Epithelial cell of esophagus (primary cell): Measurements from ENCODE around the gene RGS3.

Source experiments
- DNase-seq: peaks from one replicate; pipeline ENCODE4 v3.0.0; 2010; ENCODE audit warnings: low read depth
- H3K4me3 ChIP-seq: 2 replicates; pipeline ENCODE4 v1.5.1; 2011; ENCODE audit warnings: mild to moderate bottlenecking, low read length, control low read depth
- TF ChIP-seq, protein P1 (sequence below): IDR thresholded peaks from 2 replicates; pipeline ENCODE4 v1.5.1; 2011; ENCODE audit warnings: low read depth, mild to moderate bottlenecking, low read length, control low read depth, inconsistent platforms; ENCODE audit not compliant: insufficient read depth; ENCODE audit errors: missing control alignments

RGS3 gene

GRCh38 chr9:113556877-113557593, 93.5 kb downstream of the RGS3 start:
- TF ChIP-seq, protein P1, sequence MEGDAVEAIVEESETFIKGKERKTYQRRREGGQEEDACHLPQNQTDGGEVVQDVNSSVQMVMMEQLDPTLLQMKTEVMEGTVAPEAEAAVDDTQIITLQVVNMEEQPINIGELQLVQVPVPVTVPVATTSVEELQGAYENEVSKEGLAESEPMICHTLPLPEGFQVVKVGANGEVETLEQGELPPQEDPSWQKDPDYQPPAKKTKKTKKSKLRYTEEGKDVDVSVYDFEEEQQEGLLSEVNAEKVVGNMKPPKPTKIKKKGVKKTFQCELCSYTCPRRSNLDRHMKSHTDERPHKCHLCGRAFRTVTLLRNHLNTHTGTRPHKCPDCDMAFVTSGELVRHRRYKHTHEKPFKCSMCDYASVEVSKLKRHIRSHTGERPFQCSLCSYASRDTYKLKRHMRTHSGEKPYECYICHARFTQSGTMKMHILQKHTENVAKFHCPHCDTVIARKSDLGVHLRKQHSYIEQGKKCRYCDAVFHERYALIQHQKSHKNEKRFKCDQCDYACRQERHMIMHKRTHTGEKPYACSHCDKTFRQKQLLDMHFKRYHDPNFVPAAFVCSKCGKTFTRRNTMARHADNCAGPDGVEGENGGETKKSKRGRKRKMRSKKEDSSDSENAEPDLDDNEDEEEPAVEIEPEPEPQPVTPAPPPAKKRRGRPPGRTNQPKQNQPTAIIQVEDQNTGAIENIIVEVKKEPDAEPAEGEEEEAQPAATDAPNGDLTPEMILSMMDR = no peak
- no peak overlapping the region for H3K4me3 ChIP-seq
- DNase-seq = peak; percentile 27

GRCh38 chr9:113558632-113559502, 95.3 kb downstream of the RGS3 start:
- DNase-seq = no peak
- TF ChIP-seq, protein P1 = no peak
- no peak overlapping the region for H3K4me3 ChIP-seq

DNA sequence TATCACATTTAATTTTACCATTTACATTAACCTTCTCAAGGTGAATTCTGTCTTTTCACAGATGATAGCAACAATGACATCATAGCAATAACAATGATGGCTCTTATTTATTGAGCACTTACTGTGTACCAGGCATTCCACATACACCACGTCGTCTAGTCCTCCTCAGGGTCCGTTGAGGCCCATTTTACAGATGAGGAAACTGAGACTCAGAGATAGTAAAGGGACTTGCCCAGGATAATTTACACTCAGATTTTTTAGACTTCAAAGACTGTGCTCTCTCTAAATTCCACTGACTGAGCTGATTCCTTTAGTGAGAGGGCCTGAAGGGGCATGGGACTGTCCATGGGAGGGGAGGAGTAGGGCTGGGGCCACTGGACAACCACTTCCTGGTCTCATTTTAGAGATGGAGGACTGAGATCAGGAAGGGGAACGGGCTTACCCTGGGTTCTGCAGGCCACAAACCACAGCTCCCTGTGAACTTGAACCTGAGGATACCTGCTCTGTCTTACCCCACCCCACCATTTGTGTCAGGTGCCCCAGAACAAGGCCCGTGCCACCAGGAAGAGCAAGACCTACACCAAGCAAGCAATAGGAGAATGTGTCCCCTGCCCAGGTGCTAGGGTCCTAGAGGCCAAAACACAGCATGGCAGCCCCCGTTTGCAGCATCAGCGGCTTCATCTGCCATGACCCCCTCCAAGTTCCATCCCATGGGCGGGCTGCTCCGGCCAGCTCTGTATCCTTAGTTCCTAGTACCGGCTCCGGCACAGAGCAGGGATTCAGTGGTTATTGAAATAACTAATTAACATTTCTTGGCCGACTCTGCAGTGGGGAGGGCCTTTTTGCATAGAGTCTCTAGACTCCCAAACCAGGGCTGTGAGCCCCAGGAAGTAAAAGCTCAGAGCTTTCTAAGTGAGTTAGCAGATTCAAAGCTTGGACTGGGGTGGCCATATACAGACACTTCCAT, 96.6 kb downstream of the RGS3 start:
- H3K4me3 ChIP-seq = no peak overlapping the region
- no peak for DNase-seq
- TF ChIP-seq, protein P1 = no peak

- DNase-seq = no peak
- TF ChIP-seq, protein P1 = no peak
- no peak overlapping the region for H3K4me3 ChIP-seq
These were observed 99.3 kb downstream of the RGS3 start for GRCh38 chr9:113562653-113563381.

DNA sequence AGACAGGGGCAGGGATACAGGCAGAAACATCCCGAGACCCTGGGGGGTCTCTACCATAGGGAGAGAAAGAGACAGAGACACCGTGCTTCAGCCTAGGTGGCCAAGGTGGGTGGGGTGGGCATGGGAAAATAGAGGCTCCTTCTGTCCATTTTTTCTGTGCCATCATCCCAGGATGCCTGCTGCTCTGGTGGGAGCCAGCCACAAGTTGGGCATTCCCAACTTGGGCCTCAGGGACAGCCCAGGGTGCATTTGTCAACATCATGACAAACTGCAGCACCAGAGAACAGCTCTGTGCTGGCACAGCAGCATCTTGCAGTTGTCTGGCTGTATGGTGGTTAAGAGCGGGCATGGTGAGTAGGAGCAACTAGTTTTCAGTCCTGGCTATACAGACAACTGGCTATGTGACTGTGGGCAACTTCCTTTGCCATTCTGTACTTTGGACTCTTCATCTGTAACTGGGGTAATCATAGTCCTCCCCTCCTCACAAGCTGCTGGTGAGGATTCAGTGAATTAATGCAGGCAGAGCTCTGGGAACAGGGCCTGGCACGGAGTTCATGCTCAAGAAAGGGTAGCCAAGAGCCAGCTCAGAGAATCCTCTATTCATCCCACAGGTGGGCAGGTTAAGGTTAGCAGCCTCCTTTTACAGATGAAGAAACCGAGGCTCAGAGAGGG, 100.4 kb downstream of the RGS3 start:
- DNase-seq = no peak
- TF ChIP-seq, protein P1 = no peak
- H3K4me3 ChIP-seq = no peak overlapping the region
